Activated CD4-positive, alpha-beta T cell treated with anti-CD3 and anti-CD28 coated beads, Interleukin-10, Interleukin-2, amounts not matched to agents 100 ng/mL and 50 ng/mL, durations not matched to agents 16 hours and 8 hours (primary cell): Measurements from ENCODE around the gene N4BP2L1.
"Not testable (repeated sequence)": the region's sequence is repeated elsewhere in the genome, so short reads cannot be mapped to it uniquely, and the experiment has no call there.

Experiments
- DNase-seq: peaks from one replicate; pipeline ENCODE4 v3.0.0-alpha.2; 2020

The N4BP2L1 gene

GRCh38 chr13:32384702-32385101 lies 43.2 kb downstream of the N4BP2L1 start:
- DNase-seq, result no peak

- no peak for DNase-seq
Observed at GRCh38 chr13:32383836-32384618, 43.9 kb downstream of the N4BP2L1 start.

- DNase-seq, result peak; percentile 16
Observed at GRCh38 chr13:32381539-32381938, 46.4 kb downstream of the N4BP2L1 start.

GRCh38 chr13:32378012-32378411 lies 49.9 kb downstream of the N4BP2L1 start:
- no peak for DNase-seq

GRCh38 chr13:32376642-32377415 lies 51.1 kb downstream of the N4BP2L1 start:
- DNase-seq, result no peak

- DNase-seq, result no peak
Observed at GRCh38 chr13:32370805-32371204, 57.1 kb downstream of the N4BP2L1 start.

GRCh38 chr13:32362574-32362973 lies 65.4 kb downstream of the N4BP2L1 start:
- no peak for DNase-seq

GRCh38 chr13:32355935-32356334 lies 72.0 kb downstream of the N4BP2L1 start:
- not testable (repeated sequence) for DNase-seq

GRCh38 chr13:32354040-32354439 lies 73.9 kb downstream of the N4BP2L1 start:
- DNase-seq, result no peak

- DNase-seq, result peak; percentile 3
Observed at GRCh38 chr13:32350839-32351441, 77.0 kb downstream of the N4BP2L1 start.
